GM18505 (cell line): ENCODE measurements around the gene EAF2.

Experiments
- ATAC-seq: cut with Tn5 transposase; IDR thresholded peaks from one replicate; pipeline ENCODE4 v1.9.1; 2021; ENCODE audit not compliant: unreplicated experiment
- POLR2A ChIP-seq: IDR thresholded peaks from 4 replicates; pipeline ENCODE4 v1.6.1; 2011; ENCODE audit warnings: borderline replicate concordance; ENCODE audit not compliant: insufficient read depth, insufficient read length; ENCODE audit errors: extremely low read depth

Gene EAF2

DNA sequence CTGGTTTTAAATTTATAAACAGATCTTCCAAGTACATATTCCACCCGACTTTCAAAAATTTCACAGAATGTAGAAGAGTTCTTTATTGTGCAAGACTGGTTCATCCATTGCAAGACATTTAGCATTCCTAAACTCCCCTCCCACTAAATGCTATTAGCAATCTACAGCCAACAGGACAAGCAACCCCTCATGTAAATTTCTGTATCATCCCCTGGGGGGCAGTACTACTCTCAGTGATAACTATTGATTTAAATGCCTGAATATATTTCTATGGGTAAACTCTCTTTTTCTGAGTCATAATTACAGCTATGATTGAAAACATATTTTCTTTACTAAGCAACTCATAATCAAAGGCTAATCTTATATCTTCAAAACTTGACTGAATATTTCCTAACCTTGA, 48.5 kb downstream of the EAF2 start:
- no peak for TF ChIP-seq POLR2A
- no peak for ATAC-seq

DNA sequence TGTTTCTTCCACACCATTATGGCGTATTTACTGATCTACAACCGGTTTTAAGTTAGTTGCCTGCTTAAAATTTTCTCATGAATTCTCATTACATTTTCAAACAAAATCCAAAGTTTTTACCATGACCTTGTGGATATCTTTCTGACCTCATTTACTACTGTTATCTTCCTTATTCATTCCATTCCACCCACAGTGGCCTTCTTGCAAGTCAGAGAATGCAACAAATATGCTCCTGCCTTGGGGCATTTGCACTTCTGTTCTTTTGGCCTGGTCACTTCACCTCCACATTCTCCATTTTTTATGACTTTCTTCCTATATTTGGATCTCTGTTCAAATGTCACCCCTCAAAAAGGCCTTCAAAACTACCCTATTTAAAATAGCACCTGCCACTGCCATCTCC, 50.4 kb downstream of the EAF2 start:
- no peak for TF ChIP-seq POLR2A

GRCh38 chr3:121894301-121894990, 59.4 kb downstream of the EAF2 start, which contains the start of gene SLC15A2:
SLC15A2 (plus strand) TSS chr3:121894401; CDS start chr3:121894477, 76 bp downstream.
- ATAC-seq = no peak
- no peak for TF ChIP-seq POLR2A

More for the DNA sequence above, 50.4 kb downstream of the EAF2 start:
- ATAC-seq = no peak

GRCh38 chr3:121895121-121895520, 60.1 kb downstream of the EAF2 start:
- no peak for TF ChIP-seq POLR2A

GRCh38 chr3:121895736-121896135, 60.7 kb downstream of the EAF2 start:
- TF ChIP-seq POLR2A = no peak
- ATAC-seq = no peak

More at GRCh38 chr3:121895121-121895520, 60.1 kb downstream of the EAF2 start:
- ATAC-seq = no peak

GRCh38 chr3:121896823-121897222, 61.8 kb downstream of the EAF2 start:
- no peak for ATAC-seq

DNA sequence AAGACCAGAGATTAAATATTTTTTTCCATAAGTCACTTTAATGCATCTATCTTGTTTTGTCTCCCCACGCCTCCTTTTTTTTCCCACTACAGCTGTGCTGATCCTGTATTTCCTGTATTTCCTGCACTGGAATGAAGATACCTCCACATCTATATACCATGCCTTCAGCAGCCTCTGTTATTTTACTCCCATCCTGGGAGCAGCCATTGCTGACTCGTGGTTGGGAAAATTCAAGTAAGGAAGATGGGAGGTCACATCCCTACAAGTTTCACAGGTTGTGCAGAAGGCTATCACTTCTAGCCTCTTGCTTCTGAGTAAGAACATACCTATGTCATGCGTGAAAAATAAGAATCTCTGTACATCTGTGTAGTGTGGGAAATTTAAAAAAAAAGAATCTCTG, 62.3 kb downstream of the EAF2 start:
- ATAC-seq = no peak
- no peak for TF ChIP-seq POLR2A

More at GRCh38 chr3:121896823-121897222, 61.8 kb downstream of the EAF2 start:
- TF ChIP-seq POLR2A = no peak

DNA sequence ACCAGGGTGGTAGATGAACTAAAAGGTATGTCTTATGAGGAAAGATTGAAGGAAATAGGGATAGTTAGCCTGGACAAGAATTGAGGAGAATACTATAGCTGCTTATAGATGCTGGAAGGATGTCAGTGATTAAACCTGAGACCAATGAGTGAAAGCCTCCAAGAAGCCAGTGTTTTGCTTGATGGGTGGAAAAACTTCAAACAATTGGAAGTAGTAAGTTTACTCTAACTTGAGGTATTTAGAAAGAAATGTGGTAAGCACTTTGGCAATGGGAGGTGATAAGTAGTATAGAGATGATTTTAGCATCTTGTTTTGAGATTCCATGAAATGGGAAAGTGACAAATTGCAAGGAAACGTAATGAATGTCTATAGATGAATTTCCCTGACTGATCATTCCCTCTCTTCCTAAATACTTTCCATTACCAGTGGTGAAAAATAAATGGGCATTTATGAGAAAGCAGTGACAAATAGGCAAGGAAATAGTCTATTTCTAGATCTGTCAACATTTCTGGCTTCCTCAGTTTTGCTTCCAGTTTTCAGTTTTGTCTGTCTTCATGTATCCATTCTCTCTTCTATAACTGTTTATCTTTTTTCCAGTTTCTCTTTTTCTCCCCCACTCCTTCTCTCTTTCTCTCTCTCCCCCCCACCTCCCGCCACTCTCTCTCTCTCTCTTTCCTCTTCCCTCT, 78.4 kb downstream of the EAF2 start:
- ATAC-seq = no peak
- no peak for TF ChIP-seq POLR2A

- no peak for ATAC-seq
- TF ChIP-seq POLR2A = no peak
These were observed 79.3 kb downstream of the EAF2 start for GRCh38 chr3:121914081-121914998.

GRCh38 chr3:121916189-121916588, 81.2 kb downstream of the EAF2 start:
- ATAC-seq = no peak
- TF ChIP-seq POLR2A = no peak

DNA sequence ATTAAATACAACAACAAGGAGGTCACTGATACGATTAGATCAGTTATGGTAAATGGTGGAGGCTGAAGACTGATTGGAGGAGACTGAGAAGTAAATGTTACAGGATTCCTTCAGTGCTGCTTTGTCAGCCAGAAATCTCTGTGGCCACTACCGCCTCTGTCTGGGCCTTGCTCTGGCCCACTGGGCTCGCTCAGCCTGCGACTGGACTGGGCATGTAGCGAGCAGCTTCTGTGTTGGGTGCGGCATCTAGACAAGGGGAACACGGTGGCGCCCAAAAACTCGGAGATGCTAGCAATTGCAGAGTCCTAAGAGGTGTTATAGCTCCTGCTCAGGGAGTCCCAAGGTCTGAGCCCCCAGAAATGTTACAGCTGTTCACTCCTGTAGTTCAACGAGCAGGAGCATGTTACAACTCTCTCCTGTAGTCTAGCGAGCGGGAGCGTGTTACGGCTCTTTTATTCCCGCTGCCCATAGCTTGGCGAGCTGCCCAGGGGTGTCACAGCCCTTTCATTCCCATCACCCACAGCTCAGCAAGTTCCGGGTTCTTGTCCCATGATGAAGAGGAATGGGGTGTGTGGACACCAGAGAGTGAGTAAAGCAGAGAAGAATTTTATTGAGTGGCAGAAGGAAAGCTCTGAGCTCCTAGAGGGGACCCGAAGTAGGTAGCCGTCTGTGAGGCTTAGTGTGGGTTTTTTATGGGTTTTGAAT, 83.9 kb downstream of the EAF2 start:
- no peak for TF ChIP-seq POLR2A
- no peak for ATAC-seq

GRCh38 chr3:121924734-121925133, 89.7 kb downstream of the EAF2 start:
- ATAC-seq = no peak
- TF ChIP-seq POLR2A = no peak

GRCh38 chr3:121926380-121926779, 91.4 kb downstream of the EAF2 start:
- no peak for TF ChIP-seq POLR2A
- no peak for ATAC-seq
